Osteocyte (in vitro differentiated cells): ENCODE results near the gene MDM2. TPM values are rescaled to one million over a fixed set of nuclear protein-coding genes. Genes with fewer than 3 reads are reported as not detected.
"Not testable (repeated sequence)": the region's sequence is repeated elsewhere in the genome, so short reads cannot be mapped to it uniquely, and the experiment has no call there.

Source experiments
- DNase-seq: peaks from one replicate; pipeline ENCODE4 v3.0.0; 2021; ENCODE audit warnings: mixed read lengths; ENCODE audit not compliant: unreplicated experiment; ENCODE audit errors: extremely low spot score
- H3K27ac Mint-ChIP-seq: one replicate; pipeline ENCODE4 v1.8.0; 2021; ENCODE audit warnings: mild to moderate bottlenecking, mixed read lengths; ENCODE audit not compliant: unreplicated experiment
- H3K27me3 Mint-ChIP-seq: one replicate; pipeline ENCODE4 v1.8.0; 2021; ENCODE audit warnings: mixed read lengths; ENCODE audit not compliant: unreplicated experiment
- H3K36me3 Mint-ChIP-seq: one replicate; pipeline ENCODE4 v1.8.0; 2021; ENCODE audit warnings: mixed read lengths; ENCODE audit not compliant: unreplicated experiment
- H3K4me1 Mint-ChIP-seq: one replicate; pipeline ENCODE4 v1.8.0; 2021; ENCODE audit warnings: mixed read lengths; ENCODE audit not compliant: unreplicated experiment
- H3K4me3 Mint-ChIP-seq: one replicate; pipeline ENCODE4 v1.8.0; 2021; ENCODE audit warnings: mild to moderate bottlenecking, moderate library complexity, mixed read lengths; ENCODE audit not compliant: unreplicated experiment
- H3K9me3 Mint-ChIP-seq: one replicate; pipeline ENCODE4 v1.8.0; 2021; ENCODE audit warnings: mixed read lengths; ENCODE audit not compliant: unreplicated experiment
- total RNA-seq: library from RNA; stranded (reverse); gene quantifications from 2 replicates; pipeline ENCODE4 v1.2.1, GENCODE V29; 2021
- TF ChIP-seq, protein P1 (sequence below): fragments of 200-600 bp; sonication (generic); IDR thresholded peaks from 2 replicates; pipeline ENCODE4 v1.5.0; 2021; ENCODE audit warnings: antibody characterized with exemption, mild to moderate bottlenecking, moderate library complexity

The MDM2 gene
- total RNA-seq, 1 donor from 2014 or later, result 131 TPM

DNA sequence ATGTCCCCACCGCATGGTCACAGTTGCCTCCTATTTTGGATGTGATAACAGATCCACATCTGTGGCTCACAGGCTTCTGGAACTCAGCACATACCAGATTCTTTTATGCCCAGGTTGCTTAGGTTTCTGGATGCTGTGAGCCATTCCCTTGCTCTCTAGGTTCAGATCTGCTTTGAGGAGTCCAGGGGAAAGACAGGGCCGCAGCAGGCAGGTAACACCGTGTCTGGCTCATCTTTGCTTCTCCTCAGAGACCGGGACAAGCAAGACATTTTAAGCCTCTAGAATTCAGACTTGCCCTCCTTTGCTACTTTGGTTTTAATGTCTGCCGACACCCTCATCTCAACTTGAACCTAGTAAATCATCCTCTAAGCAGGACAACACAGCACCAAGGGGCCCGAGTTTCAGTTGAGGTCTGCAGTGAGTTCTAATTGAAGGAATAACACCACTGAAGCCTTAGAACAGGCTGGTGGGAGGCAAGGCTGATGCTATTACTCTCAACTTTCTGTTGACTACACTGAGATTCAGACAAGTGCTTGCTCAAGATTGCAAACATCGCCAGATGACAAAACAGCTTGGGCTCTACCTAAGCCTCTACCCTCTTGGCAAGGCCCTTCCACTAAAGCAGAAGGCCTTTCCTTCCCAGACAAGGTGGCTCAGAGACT lies 55.3 kb downstream of the MDM2 start:
- TF ChIP-seq, protein P1, sequence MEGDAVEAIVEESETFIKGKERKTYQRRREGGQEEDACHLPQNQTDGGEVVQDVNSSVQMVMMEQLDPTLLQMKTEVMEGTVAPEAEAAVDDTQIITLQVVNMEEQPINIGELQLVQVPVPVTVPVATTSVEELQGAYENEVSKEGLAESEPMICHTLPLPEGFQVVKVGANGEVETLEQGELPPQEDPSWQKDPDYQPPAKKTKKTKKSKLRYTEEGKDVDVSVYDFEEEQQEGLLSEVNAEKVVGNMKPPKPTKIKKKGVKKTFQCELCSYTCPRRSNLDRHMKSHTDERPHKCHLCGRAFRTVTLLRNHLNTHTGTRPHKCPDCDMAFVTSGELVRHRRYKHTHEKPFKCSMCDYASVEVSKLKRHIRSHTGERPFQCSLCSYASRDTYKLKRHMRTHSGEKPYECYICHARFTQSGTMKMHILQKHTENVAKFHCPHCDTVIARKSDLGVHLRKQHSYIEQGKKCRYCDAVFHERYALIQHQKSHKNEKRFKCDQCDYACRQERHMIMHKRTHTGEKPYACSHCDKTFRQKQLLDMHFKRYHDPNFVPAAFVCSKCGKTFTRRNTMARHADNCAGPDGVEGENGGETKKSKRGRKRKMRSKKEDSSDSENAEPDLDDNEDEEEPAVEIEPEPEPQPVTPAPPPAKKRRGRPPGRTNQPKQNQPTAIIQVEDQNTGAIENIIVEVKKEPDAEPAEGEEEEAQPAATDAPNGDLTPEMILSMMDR, result no peak
- no peaks in the 10 kb centered on the region for H3K4me1 Mint-ChIP-seq
- H3K27ac Mint-ChIP-seq, result no peak overlapping the region

DNA sequence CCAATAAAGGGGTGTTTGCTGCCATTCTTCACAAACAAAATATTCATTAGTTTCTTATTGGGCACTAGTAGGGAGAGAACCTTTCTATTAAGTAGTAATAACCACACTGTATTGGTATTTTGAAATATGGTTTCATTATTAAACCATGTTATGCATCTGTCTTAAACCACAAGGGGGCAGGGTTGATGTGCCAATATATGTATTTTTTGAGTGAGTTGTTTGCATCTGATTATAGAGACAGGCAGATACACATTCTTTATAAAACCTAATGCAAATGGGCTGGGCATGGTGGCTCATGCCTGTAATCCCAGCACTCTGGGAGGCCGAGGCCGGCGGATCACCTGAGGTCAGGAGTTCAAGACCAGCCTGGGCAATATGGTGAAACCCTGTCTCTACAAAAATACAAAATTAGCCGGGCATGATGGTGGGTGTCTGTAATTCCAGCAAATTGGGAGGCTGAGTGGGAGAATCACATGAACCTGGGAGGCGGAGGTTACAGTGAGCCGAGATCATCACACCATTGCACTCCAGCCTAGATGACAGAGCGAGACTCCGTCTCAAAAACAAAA lies 56.0 kb downstream of the MDM2 start:
- not testable (repeated sequence) for H3K36me3 Mint-ChIP-seq, H3K27ac Mint-ChIP-seq, H3K9me3 Mint-ChIP-seq, DNase-seq, H3K4me1 Mint-ChIP-seq, H3K4me3 Mint-ChIP-seq
- peaks cover 12% of the 10 kb centered on the region for H3K27me3 Mint-ChIP-seq
- TF ChIP-seq, protein P1, result peak; percentile 75

More for the DNA sequence above, 55.3 kb downstream of the MDM2 start:
- no peak for DNase-seq
- H3K9me3 Mint-ChIP-seq, result no peaks in the 10 kb centered on the region
- H3K36me3 Mint-ChIP-seq, result no peaks in the 10 kb centered on the region
- no peak overlapping the region for H3K4me3 Mint-ChIP-seq
- peaks cover 12% of the 10 kb centered on the region for H3K27me3 Mint-ChIP-seq

DNA sequence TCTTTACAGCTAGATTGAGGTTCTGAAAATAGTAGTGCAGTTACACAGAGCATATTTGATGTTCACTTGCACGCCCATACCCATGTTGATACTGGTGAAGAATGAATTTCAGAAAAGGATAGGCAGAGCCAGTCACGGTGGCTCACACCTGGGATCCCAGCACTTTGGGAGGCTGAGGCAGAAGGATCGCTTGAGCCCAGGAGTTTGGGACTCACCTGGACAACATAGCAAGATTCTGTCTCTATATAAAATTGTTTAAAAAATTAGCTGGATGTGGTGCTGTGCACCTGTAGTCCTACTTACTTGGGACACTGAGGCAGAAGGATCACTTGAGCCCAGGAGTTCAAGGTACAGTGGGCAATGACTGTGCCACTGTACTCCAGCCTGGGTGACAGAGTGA lies 56.6 kb downstream of the MDM2 start:
- no peak for DNase-seq
- no peaks in the 10 kb centered on the region for H3K36me3 Mint-ChIP-seq
- no peak overlapping the region for H3K27ac Mint-ChIP-seq
- H3K4me3 Mint-ChIP-seq, result no peak overlapping the region
- TF ChIP-seq, protein P1, result no peak
- H3K9me3 Mint-ChIP-seq, result no peaks in the 10 kb centered on the region
- H3K27me3 Mint-ChIP-seq, result peaks cover 12% of the 10 kb centered on the region
- no peaks in the 10 kb centered on the region for H3K4me1 Mint-ChIP-seq

DNA sequence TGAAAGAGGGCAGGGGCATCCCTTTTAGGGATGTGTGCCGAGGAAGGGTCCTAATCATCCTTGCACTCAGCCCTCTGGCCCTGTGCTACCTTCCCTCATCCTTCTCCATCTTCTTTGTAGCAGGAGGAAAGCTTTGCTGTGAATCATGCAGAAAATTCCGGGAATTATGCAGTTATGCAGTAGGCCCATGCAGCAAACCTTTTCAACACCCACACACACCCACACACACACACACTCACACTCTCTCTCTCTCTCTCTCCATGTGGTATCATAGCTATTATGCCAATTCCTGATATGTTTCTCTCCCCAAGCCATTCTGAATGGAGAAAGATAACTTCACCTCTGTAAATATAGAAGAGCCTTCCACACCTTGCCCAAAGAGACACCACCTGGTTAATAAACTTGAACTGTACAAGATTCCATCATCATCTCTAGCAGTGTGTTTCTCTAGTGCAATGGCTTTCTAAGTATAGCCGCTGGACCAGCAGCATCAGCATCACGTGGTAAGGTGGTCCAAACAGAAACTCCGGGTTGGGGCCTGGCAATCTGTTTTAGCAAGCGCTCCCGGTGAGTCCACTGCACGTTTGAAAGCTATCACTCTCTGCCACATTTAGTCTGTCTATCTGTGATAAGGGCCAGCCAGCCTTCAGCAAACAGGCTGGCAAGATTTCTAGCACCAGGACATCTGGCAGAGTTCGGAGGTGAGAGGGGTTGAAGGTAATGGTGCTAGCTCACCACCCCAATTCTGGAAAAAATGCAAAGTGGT lies 57.6 kb downstream of the MDM2 start:
- Mint-ChIP-seq H3K9me3 (no peaks in the 10 kb centered on the region), H3K27me3 (peaks cover 6% of the 10 kb centered on the region), H3K36me3 (no peaks in the 10 kb centered on the region), H3K4me3 (no peak overlapping the region), H3K4me1 (no peaks in the 10 kb centered on the region), H3K27ac (no peak overlapping the region)
- no peak for DNase-seq
- TF ChIP-seq, protein P1, result no peak

DNA sequence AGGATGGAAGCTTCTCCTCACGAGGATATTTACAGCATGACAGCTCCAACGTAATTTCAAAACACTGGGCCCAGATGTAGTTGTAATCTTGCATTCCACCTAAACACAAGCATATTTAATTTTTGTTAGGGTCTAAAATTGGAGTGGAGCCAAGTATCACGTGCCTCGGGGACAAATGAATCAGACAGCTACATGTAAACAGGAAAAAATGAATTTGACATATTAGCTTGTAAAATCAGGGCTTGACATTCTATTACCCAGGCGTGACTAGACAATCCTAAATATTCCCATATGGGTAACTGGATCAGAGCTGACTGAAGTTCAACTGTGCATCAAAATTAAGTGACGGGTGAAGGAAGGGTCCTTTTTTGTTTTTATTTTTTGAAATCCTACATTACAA lies 59.0 kb downstream of the MDM2 start:
- H3K4me1 Mint-ChIP-seq, result no peaks in the 10 kb centered on the region
- H3K27ac Mint-ChIP-seq, result no peak overlapping the region
- H3K9me3 Mint-ChIP-seq, result no peaks in the 10 kb centered on the region
- H3K4me3 Mint-ChIP-seq, result no peak overlapping the region
- no peaks in the 10 kb centered on the region for H3K36me3 Mint-ChIP-seq
- DNase-seq, result no peak
- TF ChIP-seq, protein P1, result no peak
- H3K27me3 Mint-ChIP-seq, result peaks cover 6% of the 10 kb centered on the region
